Body of pancreas (tissue), 4 donors: ENCODE measurements around the gene SELENBP1.

Experiments used
- POLR2A ChIP-seq, 3 donors: fragments of 450-650 bp; IDR thresholded peaks; one replicate each; pipeline ENCODE4 v1.6.1; 2016; ENCODE audit warnings: antibody characterized with exemption in 3 of 3, mild to moderate bottlenecking in 2 of 3
- TF ChIP-seq, protein P1 (sequence below), 7 experiments: fragments of 450-650 bp in 4 of 7; fragments of 200-600 bp in 3 of 7; sonication (generic) in 3 of 7; IDR thresholded peaks; one replicate each; pipeline ENCODE4 v1.5.1; 2016 to 2019; ENCODE audit warnings: antibody characterized with exemption in 7 of 7

DNA sequence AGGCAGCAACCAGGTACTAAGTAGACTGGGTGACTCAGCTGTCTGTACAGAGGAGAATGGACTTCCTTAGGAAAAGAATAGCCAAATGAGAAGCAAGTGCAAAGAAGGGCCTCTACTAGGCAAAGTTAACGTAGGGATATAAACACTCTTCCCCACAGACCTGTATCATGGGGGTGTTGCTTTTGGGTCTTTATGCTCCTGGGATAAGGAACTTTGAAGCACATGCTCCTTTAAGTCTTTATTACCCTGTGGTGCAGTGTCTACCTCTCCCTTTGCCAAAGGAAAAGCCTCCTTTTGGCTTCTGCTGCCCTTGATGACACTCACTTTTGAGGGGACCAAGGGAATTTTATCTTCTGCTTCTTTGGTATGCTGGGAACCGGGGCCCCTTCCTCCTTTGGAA is 30.5 kb downstream of the SELENBP1 start:
- no peak for TF ChIP-seq POLR2A (IDR thresholded peaks at IDR 0.05)
- TF ChIP-seq, protein P1, sequence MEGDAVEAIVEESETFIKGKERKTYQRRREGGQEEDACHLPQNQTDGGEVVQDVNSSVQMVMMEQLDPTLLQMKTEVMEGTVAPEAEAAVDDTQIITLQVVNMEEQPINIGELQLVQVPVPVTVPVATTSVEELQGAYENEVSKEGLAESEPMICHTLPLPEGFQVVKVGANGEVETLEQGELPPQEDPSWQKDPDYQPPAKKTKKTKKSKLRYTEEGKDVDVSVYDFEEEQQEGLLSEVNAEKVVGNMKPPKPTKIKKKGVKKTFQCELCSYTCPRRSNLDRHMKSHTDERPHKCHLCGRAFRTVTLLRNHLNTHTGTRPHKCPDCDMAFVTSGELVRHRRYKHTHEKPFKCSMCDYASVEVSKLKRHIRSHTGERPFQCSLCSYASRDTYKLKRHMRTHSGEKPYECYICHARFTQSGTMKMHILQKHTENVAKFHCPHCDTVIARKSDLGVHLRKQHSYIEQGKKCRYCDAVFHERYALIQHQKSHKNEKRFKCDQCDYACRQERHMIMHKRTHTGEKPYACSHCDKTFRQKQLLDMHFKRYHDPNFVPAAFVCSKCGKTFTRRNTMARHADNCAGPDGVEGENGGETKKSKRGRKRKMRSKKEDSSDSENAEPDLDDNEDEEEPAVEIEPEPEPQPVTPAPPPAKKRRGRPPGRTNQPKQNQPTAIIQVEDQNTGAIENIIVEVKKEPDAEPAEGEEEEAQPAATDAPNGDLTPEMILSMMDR (IDR thresholded peaks at IDR 0.05): no peak
